ENCODE measurements around the gene UBXN1.

- TF ChIP-seq CTCF (conservative IDR thresholded peaks at IDR 0.05; ENCODE audit: low read depth, low read length) (no peak), EZH2 (IDR thresholded peaks at IDR 0.05; ENCODE audit: borderline replicate concordance, low read depth, low read length, poor library complexity, severe bottlenecking) (no peak)
Measured at GRCh38 chr11:62725646-62726045, 46.8 kb upstream of the UBXN1 start.
